SH-SY5Y (cell line): ENCODE results near the gene RELT.

Experiments
- GATA2 ChIP-seq: IDR thresholded peaks from 2 replicates; pipeline ENCODE4 v1.6.1; 2011; ENCODE audit warnings: mild to moderate bottlenecking, low read depth, low read length
- GATA3 ChIP-seq: IDR thresholded peaks from 2 replicates; pipeline ENCODE4 v1.6.1; 2011; ENCODE audit warnings: low read depth, mild to moderate bottlenecking, low read length, moderate library complexity

DNA sequence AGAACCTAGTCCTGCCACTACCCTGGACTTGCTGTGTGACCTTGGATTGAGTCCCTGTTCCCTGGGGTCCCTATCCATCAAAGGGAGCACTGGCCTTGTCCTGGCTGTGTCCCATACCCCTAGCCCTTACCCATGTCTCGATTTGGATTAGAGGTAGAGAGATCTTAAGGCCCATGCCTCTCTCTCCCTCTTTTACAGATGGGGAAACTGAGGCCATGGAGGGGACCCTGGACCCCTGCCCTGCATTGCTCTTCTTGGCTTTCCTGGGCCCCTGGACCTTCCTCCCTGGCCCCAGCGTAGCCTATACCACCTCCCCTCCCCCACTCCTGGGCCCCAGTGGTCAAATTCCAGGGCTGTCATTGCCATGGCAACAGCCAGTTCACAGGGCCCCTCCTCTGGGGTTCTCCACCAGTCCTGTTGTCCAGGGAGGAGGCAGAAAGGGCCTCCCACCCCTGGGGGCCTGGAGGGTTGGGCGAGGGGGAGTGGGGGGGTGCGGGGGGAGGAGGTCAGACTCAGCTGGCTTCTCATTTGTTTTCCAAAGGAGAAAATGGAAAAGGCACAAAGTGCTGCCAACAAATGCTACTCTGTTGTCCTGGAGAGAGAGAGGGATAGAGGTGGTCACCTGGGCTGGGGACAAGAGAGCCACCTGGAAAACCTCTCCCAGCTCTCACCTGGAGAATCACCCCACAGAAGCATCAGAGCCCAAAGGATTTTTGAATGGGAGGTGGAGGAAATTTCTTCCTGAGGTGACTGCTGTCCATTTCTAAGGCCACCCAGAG is 44.9 kb upstream of the RELT start:
- no peak for TF ChIP-seq GATA2
- no peak for TF ChIP-seq GATA3
